ENCODE data around the gene SMAP1.

SMAP1 gene

DNA sequence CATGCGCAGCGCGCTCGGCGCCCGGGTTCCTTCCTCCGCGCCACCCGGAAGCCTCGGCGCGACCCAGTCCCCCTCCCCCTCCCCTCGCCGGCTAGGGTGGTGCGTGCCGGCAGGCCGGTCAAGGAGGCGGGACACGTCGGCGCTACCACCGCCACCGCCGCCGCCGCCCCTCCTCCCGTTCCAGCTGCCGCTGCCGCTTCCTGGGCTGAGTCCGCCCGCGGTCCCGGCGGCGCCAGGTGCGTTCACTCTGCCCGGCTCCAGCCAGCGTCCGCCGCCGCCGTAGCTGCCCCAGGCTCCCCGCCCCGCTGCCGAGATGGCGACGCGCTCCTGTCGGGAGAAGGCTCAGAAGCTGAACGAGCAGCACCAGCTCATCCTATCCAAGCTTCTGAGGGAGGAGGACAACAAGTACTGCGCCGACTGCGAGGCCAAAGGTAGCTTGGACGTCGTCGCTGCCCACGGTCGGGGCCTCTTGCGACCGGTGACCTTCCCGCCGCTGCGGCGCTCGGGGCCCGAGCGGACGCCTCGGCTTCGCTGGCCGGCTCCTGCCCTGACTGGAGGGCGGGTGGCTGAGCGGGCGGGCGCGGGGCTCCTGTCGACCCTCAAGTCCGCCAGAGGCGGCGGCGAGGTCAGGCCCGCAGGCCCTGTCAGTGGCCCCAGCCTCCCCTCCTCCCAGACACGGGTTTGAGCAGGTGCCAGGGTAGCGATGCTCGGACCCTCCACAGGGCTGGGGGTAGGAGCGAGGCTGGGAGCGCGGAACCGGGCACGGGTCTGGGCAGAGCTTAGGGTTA is at the start of gene SMAP1:
Gene SMAP1 (plus strand): TSS at position 173 of the 788 bp plus-strand sequence. CDS start 141 bp downstream, at position 314.
- peak; percentile 41 to 92 (median 82) for DNase-seq

DNA sequence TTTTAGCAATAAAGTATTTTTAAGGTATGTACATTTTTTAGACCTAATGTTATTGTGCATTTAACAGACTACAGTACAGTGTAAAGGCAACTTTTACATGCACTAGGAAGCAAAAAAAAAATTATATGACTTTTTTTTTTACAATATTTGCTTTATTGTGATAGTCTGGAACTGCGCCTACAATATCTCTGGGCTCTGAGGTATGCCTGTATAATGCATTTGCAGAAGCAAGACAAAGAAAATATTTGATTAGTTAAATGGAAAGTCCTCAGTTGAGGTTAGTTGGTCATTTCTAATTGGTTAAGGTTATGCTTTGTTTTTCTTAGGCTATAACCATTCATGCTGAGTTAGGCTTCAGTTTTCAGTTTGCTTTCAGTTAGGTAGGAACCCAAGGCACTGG is 46.9 kb upstream of the SMAP1 start:
- DNase-seq: no peak

DNA sequence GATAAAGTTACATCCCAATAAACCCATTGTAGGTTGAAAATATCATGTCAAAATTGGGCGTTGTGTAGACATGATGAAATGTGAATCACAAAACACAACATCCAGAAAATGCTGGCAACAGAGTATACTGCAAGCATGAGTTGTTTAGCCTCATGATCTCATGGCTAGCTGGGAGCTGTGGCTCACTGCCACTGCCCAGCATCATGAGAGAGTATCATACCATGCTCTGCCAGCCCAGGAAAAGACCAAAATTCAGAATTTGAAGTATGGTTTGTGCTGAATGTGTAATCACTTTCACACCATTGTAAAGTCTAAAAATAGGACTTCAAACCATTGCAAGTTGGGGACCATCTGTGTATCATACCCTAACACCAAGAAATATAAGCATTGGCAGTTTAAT is 45.2 kb upstream of the SMAP1 start:
- no peak for DNase-seq

DNA sequence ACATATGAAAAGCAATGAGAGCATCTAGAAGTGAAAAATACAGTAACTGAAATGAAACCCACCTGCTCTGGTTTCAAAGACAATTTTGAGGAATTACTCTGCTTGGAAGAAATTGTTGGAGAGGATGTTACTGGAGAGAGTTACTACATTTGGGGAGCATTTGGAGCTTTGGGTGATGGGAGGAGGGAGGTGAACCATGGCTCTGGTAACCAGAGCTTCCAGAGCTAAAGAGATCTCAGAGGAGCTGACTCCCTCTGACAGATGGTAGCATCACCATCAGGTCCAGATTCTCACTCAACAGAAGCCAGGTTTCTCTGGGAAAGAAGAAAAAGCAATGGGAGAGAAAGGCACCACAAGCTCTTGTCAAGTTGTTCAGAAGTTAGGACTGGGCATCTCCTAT is 42.2 kb upstream of the SMAP1 start:
- DNase-seq: no peak

DNA sequence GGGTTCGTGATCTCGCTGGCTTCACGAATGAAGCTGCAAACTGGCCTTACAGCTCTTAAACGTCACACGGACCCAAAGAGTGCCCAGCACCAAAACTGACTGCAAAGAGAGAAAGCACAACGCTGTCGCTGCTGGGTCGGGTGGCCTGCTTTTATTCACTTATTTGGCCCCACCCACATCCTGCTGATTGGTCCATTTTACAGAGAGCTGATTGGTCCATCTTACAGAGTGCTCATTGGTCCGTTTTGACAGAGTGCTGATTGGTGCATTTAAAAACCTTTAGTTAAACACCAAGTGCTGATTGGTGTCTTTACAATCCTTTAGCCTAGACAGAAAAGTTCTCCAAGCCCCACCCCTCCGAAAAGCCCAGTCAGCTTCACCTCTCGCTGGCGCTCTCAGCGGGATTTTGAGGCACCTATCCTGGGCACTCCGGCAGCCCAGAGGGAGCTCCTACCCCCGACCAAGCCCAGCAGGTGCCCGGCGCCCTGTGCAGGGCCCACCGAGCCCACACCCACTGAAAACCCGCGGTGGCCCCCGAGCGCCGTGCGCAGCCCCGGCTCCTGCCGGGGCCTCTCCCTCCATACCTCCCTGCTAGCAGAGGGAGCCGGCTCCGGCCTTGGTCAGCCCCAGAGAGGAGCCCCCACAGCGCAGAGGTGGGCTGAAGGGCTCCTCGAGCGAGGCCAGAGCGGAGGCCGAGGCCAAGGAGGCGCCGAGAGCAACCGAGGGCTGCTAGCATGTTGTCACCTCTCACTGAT is 40.0 kb upstream of the SMAP1 start:
- no peak for DNase-seq

DNA sequence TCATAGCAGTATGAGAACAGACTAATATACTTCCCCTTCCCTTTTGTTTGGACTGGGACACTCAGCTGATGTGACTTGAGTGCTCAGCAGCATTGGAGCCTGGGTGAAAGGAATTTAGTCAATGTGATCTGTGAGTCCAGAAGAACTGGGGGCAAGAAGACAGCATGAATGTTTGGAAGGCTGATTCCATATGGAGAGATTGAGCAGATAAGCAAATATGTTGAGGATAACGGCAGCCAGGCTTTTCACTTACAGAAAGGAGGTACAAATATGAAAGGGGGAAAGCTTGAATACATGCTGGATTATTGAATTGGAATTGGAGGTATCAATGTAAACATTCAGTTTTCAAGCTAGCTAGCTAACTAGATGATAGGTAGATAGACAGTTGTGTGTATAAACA is 37.8 kb upstream of the SMAP1 start:
- DNase-seq: no peak

DNA sequence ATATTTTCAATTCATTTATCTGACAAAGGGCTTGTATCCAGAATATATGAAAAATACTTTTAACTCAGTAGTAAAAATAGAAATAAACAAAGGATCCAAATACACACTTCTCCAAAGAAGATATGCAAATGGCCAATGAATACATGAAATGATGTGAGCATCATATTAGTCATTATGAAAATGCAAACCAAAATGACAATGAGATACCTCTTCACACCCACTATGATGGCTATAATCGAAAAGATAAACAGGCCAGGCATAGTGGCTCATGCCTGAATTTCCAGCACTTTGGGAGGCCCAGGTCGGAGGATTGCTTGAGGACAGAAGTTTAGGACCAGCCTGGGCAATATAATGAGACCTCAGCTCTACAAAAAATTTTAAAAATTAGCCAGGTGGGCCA is 33.8 kb upstream of the SMAP1 start:
- no peak for DNase-seq

DNA sequence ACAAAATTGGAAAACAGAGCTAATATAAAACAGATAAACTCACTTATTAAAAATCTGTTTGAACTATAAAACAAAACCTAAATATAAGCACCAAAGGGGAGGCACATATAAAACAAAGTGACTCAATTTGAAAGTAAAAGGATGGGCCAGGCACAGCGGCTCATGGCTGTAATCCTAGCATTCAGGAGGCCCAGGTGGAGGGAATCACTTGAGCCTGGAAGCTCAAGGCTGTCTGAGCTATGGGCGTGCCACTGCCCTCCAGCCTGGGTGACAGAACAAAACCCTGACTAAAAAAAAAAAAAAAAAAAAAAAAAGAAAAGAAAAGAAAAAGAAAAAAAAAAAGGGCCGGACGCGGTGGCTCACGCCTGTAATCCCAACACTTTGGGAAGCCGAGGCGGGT is 31.1 kb upstream of the SMAP1 start:
- no peak for DNase-seq

DNA sequence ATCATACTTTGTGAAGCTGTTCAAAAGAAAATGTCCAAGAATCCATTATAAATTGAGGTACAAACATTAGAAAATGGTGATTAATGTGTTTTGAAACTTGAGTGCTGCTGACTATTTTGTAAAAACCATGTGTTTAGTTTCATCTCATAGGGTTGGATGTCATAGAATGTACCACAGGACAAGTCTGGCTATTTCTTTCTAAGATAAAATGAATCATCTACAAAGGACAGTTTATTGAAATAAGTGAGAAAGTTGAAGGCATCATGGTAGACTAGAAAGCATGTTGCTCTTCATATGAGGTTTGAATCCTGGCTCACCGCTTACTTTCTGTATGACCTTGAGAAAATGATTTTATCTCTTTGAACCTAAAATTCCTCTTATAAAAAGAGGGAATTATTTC is 29.2 kb upstream of the SMAP1 start:
- DNase-seq: no peak

DNA sequence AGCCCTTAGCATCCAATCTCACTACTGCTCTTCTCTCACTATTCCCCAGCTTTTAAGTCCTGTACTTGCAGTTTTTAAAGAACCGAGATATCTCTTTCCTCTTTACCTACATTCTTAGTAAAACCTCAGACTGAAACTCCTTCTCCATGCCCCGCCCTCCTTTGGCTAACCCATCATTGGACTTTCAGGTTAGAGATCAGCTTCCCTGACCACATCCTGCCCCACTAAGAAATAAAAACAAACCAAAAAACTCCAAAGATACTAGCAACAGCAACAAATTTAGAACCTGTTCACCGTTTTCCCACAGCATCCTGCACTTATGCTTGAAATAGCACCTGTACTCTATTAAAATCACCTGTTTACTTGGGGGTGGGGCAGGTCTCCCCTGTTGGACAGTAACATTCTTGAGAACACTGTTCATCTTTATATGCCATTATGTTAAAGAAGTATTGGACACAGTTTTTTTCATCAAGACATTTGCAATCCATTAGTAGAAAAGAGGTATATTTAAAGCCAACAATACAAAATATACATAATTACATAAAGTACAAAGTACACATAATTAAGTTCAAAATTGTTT is 16.3 kb upstream of the SMAP1 start:
- no peak for DNase-seq

DNA sequence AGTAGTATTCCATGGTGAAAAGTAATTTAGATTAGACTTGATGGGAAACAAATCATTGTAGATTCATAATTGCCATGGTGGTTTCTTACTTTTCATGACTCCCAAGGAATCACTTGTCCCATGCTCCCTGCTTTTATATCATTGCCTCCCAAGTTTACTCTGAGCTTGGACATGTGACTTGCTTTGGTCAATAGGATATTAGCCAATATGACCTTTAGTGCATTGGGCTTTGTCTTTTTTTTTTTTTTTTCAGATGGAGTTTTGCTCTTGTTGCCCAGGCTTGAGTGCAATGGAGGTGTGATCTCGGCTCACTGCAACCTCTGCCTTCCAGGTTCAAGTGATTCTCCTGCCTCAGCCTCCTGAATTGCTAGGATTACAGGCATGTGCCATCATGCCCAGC is 15.5 kb upstream of the SMAP1 start:
- DNase-seq: no peak

DNA sequence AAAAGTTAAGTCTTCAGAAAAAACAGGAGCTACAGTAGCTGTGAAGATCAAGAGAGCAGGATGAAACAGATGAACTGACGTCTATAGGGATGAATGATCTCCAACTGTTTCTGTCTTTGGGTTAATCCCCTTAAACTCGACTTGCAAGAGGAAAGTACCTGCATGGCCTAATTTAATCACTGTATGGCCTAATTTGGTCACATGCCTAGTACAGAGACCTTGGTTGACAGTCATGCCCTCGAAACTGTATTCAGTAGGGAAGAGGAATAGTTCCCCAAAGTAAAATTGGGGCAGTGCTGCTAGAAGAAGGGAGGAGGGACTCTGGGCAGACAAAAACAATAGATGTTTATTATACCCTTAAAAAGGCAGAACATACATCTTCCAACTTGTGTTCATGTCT is 10.0 kb upstream of the SMAP1 start:
- no peak for DNase-seq

DNA sequence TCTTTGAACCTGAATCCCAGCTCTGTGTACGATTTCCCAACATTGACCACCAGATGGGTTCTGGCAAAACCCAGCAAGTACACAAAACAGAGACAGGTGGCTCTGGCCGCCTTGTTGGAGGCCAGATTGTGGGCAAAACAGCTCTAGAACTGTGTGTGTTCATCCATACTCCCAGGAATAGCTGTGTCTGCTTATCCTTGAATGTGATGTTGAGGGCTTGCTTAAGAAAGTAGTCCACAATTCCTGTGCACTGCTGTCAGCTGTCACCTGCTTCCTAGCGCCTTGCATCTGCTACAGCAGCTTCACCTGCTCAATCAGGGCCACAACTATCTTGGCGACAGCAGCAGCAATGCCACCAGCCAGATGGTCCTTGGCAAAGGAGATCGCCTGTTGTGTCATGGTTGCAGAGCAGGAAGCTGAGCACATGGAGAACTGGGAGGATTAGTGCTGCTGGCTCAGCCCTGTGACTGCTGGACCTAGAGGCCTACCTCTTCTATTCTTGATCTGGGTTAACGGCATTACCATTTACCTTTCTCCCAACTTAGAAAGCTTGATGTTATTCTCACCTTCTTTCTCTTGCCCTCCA is 3.7 kb upstream of the SMAP1 start:
- no peak for DNase-seq

DNA sequence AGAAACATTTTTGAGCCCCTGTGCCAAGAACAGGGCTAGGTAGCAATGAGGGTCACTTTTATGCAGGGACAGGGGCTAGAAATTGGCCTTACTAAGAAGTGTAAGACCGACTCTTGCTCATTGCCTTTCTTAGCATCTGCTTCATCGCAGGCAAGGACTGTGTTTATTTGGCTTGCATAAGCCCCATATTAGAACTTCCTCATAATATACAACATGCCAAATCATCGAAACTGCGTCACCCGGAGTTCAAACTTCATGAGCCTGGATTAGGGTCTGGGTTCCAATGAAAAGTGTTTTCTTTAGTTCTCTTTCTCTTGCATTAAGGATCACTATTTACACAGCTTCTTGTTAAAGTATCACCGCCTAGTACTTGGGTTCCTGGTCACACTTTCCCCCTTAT is 977 bp upstream of the SMAP1 start:
- DNase-seq: peak in 1 of 56 donors; percentile 1

DNA sequence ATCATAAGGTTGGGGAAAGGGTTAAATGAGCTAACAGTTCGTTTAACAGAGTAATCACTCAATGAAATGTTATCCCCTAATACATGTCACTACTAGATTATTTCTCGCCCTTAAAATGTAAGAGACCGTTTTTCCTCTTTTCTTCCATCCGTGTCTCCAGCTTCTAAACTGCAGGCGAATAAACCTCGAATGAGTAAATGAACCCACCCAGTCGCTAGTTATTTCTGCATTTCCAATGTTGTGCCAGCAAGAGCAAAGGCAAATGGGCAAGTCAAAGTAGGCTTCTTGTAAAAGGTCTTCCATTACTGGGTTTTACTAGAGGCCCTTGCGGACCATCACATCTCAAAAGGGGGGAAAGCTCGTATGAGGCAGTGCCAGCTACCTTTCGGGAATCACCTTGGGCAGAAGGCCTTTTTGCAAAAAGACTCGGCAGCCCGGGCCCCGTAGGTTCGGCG is 400 bp upstream of the SMAP1 start:
- no peak for DNase-seq

DNA sequence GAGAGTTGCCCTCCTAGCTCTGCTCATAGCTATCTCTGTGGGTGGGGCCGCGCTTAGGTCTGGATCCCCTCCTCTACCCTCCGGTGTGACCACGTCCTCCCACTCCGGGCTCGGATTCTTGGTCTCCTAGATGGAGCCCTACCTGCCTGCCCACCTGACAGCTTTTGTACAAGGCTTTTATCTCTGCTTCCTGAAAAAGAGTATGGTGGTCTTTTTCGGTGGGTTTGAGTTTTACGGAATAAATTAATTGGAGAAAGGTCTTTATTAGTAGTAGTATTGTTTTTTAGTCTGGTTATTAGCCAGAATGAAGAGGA is 773 bp downstream of the SMAP1 start:
- peak in 2 of 56 donors; percentile 20 to 30 for DNase-seq

DNA sequence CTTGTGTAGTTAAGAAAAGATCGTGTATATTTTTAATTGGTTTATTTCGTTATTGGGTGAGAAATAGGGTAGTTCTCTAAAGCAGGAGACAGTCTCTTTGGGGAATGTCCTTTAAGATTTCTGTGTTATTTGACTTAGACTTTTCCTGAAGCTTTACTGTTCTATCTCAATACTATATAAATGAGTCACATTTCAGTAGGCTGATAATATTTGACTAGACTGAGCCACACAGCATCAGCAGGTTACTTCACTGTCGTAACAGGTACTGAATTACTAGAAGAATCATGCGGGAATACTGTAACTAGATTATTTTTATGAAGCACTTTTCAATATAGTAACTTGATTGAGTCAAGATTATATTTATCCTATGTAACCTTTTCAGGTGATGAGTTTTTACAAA is 1.4 kb downstream of the SMAP1 start:
- no peak for DNase-seq

DNA sequence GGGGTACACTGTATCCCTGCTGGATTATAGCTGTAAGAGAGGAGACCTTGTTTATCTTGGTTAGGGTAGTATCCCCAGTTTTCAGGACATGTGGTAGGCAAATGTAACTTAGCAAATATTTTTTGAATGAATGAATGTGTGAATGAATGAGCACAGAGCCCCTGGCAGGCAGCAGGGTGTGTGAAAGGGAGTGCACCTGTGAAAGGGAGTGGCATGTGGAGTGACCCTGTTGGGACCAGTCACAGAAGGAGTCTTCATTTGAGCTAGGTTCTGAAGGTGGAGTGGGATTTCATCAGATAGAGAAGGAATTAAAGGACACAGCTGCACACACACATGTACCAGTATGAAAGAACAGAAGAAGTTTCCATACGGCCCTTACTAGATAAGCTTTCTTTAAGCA is 4.9 kb downstream of the SMAP1 start:
- no peak for DNase-seq

DNA sequence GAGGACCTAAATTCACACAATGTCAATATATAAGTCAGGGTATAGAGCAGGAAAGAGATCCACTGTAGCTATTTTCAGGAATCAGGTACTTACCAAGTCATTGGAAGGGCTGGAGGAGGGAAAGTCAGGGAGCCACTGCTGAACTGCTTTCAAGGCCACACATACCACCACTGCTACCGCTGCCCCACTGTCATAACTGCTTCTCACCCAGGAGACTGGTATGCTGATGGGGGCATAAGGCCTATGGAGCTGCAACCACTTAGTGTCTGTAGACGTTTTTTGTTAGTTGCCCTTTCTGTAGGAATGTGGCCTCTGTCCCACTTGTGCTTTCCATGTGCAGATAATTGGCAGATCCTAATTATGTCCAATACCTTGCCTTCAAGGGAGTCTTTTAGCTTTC is 5.4 kb downstream of the SMAP1 start:
- DNase-seq: no peak

DNA sequence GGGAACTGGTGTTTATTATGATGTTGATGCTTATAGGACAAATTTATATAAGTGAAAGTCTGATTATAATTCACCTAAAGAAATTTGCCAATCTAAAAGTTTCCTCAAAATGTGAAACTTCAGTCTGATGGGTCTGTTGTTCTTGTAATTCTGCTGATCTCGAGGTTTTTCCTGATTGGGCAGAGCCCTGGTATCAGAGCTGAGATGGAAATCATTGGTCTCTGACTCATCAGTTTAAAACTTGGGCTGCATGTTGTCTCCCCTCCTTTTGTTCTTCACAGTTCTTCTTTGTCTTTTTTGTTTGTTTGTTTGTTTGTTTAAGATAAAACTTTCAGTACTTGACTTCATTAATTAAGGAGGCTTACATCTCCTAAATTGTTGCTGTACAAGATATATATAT is 5.9 kb downstream of the SMAP1 start:
- no peak for DNase-seq

DNA sequence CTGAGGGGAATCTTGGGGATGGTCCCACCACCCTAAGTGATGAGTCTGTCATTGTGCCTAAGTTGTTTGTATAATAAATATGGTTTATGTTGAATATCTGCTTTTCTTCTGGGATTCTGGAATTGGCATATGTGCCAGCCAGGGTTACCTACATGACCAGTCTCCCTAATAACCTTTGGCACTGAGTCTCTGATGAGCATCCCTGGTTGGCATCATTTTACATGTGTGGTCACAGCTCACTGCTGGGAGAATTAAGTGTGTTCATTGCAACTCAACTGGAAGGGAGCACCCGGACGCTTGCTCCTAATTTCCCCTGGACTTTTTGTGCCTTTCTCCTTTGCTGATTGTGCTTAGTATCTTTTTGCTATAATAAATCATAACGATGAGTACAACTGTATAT is 8.1 kb downstream of the SMAP1 start:
- no peak for DNase-seq

DNA sequence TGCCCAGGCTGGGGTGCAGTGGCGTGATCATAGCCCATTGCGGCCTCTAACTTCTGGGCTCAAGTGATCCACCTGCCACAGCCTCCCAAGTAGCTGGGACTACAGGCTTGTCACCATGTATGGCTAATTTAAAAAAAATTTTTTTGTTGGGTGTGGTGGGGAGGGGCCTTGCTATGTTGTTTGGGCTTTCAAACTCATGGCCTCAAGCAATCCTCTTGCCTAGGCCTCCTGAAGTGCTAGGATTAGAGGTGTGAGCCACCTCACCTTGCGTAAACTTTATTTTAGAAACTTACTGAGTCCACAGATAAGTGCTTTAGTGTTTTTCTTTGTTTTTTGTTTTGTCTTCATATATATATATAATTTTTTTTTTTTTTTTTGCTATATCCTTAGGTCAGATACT is 9.1 kb downstream of the SMAP1 start:
- no peak for DNase-seq

All from amygdala (tissue), 56 donors.